CD4-positive, CD25-positive, alpha-beta regulatory T cell (primary cell): ENCODE measurements around the gene BUD13. TPM values are rescaled to one million over a fixed set of nuclear protein-coding genes. Genes with fewer than 3 reads are reported as not detected.

ENCODE experiments used
- ATAC-seq, 2 donors: fragments of 150-1000 bp; cut with Tn5 transposase; one replicate each; pipeline ENCODE4 v1.10.0; 2021; ENCODE audit warnings: low read depth in 2 of 2, moderate number of reproducible peaks in 2 of 2, moderate library complexity in 1 of 2
- DNase-seq, 3 donors: peaks; one replicate each; pipeline versions ENCODE4 v3.0.0 to v3.0.0-alpha.2; 2012 to 2022; ENCODE audit warnings: mixed read lengths in 1 of 3
- H3K27ac ChIP-seq: one replicate; pipeline ENCODE4 v1.7.0; 2013; ENCODE audit warnings: mild to moderate bottlenecking, low read length; ENCODE audit not compliant: insufficient read depth, poor library complexity, severe bottlenecking
- H3K27me3 ChIP-seq: one replicate; pipeline ENCODE4 v1.7.0; 2013; ENCODE audit warnings: low read length; ENCODE audit not compliant: control insufficient read depth, insufficient read depth
- H3K36me3 ChIP-seq: one replicate; pipeline ENCODE4 v1.7.0; 2013; ENCODE audit warnings: mild to moderate bottlenecking, low read length, moderate library complexity; ENCODE audit not compliant: control insufficient read depth, insufficient read depth
- H3K4me1 ChIP-seq: 2 replicates; pipeline ENCODE4 v1.7.0; 2013; ENCODE audit warnings: mild to moderate bottlenecking, low read length; ENCODE audit not compliant: insufficient read depth, control insufficient read depth, poor library complexity, severe bottlenecking
- H3K4me3 ChIP-seq: one replicate; pipeline ENCODE4 v1.7.0; 2013; ENCODE audit warnings: low read depth, mild to moderate bottlenecking, low read length, moderate library complexity
- H3K9me3 ChIP-seq, 2 experiments: 1 replicate in 1 of 2; 2 replicates in 1 of 2; pipeline ENCODE4 v1.7.0; 2013; ENCODE audit warnings: low read length in 2 of 2, mild to moderate bottlenecking in 1 of 2, moderate library complexity in 1 of 2; ENCODE audit not compliant: control insufficient read depth in 2 of 2
- H3K27ac Mint-ChIP-seq, 3 donors: one replicate each; pipeline ENCODE4 v1.8.0; 2020 to 2022; ENCODE audit warnings: mild to moderate bottlenecking in 3 of 3, mixed read lengths in 3 of 3, moderate library complexity in 2 of 3
- H3K27me3 Mint-ChIP-seq: one replicate; pipeline ENCODE4 v1.8.0; 2022; ENCODE audit warnings: mild to moderate bottlenecking, mixed read lengths
- H3K36me3 Mint-ChIP-seq: one replicate; pipeline ENCODE4 v1.8.0; 2020; ENCODE audit warnings: mixed read lengths
- H3K4me1 Mint-ChIP-seq, 4 donors: one replicate each; pipeline ENCODE4 v1.8.0; 2020 to 2022; ENCODE audit warnings: mixed read lengths in 4 of 4, mild to moderate bottlenecking in 1 of 4
- H3K4me3 Mint-ChIP-seq, 4 donors: one replicate each; pipeline ENCODE4 v1.8.0; 2020 to 2022; ENCODE audit warnings: mild to moderate bottlenecking in 4 of 4, mixed read lengths in 4 of 4, moderate library complexity in 3 of 4
- H3K9me3 Mint-ChIP-seq, 7 donors: one replicate each; pipeline ENCODE4 v1.8.0; 2020 to 2022; ENCODE audit warnings: mixed read lengths in 7 of 7, mild to moderate bottlenecking in 3 of 7, moderate library complexity in 2 of 7
- polyA plus RNA-seq, 4 donors: library from polyadenylated mRNA; unstranded; fragments of 300-500 nt; fragmentation: Illumina TruSeq; gene quantifications; one replicate each; pipeline ENCODE4 v1.2.3, GENCODE V29; 2021
- total RNA-seq: library from RNA; stranded (reverse); gene quantifications from one replicate; pipeline ENCODE4 v1.2.3, GENCODE V29; 2022

Gene BUD13, protein sequence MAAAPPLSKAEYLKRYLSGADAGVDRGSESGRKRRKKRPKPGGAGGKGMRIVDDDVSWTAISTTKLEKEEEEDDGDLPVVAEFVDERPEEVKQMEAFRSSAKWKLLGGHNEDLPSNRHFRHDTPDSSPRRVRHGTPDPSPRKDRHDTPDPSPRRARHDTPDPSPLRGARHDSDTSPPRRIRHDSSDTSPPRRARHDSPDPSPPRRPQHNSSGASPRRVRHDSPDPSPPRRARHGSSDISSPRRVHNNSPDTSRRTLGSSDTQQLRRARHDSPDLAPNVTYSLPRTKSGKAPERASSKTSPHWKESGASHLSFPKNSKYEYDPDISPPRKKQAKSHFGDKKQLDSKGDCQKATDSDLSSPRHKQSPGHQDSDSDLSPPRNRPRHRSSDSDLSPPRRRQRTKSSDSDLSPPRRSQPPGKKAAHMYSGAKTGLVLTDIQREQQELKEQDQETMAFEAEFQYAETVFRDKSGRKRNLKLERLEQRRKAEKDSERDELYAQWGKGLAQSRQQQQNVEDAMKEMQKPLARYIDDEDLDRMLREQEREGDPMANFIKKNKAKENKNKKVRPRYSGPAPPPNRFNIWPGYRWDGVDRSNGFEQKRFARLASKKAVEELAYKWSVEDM
- total RNA-seq (12.9 TPM), polyA plus RNA-seq (10 to 100 TPM; 12.1 to 18.5 (median 14.2) TPM)

DNA sequence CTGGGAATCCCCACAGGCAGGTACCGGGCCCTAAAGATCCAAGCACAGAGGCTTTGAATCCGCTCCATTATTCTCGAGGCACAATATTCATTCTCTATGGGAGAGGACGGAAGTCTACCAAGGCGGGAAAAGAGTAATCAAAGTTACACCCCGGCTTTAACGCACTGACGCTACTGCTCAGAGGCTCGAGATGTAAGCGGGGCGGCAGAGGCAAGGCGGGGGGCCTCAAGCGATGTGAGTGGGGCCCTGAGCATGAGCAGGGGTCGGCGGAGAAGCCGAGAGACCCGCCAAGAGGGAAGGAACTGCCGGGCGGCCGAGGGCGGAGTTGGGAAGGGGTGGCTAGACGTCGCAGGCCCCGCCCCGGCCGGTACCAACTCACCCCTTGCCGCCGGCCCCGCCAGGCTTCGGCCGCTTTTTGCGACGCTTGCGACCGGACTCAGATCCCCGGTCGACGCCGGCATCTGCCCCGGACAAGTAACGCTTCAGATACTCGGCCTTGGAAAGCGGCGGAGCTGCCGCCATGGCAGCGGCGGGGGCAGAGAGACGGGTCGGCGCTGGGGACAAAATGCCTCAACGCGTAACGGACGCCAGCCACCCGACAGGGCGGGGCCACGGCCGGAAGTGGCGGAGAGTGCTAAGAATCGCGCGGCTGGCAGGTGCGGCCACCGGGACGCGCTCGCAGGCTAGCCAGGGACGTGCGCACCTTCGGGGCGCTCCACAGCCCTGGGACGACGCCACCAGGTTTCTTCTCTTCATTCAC is at the start of gene BUD13:
Gene BUD13 (minus strand): TSS at position 545 of the 760 bp plus-strand sequence. CDS start 23 bp downstream, at position 522.
- DNase-seq = peak; percentile 89 to 96 (median 95)
- peaks cover 10% of the 10 kb centered on the region for H3K36me3 ChIP-seq

DNA sequence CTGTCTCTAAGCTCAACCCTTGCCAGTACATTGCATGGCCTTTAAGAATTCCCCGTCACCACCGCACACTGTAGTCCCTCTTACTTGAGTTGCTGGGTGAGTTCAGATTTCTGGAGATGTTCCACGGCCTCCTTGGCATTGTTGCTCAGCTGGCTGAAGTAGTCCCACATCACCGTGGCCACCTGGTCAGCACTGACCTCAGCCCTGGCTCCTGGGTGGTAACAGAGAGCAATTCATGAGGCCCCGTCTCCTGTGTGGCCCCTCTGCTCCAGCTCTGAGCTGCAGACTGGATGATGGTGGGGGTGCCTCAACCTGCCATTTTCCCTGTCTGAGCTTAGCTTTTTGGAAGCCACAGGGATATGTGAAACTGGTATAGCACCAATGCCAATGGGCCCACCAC is 49.8 kb upstream of the BUD13 start:
- Histone ChIP-seq H3K4me3 (no peak overlapping the region), H3K27me3 (no peaks in the 10 kb centered on the region), H3K36me3 (no peaks in the 10 kb centered on the region), H3K27ac (no peak overlapping the region), H3K4me1 (no peaks in the 10 kb centered on the region), H3K9me3 (no peaks in the 10 kb centered on the region)
- Mint-ChIP-seq H3K27ac (no peak overlapping the region), H3K36me3 (no peaks in the 10 kb centered on the region), H3K4me1 (no peaks in the 10 kb centered on the region), H3K27me3 (no peaks in the 10 kb centered on the region), H3K9me3 (no peaks in the 10 kb centered on the region), H3K4me3 (no peak overlapping the region)
- DNase-seq (no peak), ATAC-seq (no peak)

More for the DNA sequence above, at the start of gene BUD13:
- Histone ChIP-seq H3K4me1 (peaks cover 26% of the 10 kb centered on the region), H3K4me3 (peak within 1 kb of the TSS; percentile 94), H3K27me3 (no peaks in the 10 kb centered on the region), H3K9me3 (no peaks in the 10 kb centered on the region), H3K27ac (peak within 1 kb of the TSS; percentile 89)
- Mint-ChIP-seq H3K36me3 (peaks cover 20% of the 10 kb centered on the region), H3K9me3 (peaks cover 0 to 1% (median 0%) of the 10 kb centered on the region in 7 donors), H3K27ac (peak within 1 kb of the TSS; percentile 93 to 99 (median 99)), H3K27me3 (peaks cover 12% of the 10 kb centered on the region), H3K4me3 (peak within 1 kb of the TSS; percentile 99), H3K4me1 (peaks cover 31 to 48% (median 35%) of the 10 kb centered on the region in 4 donors)
- peak; percentile 93 to 94 for ATAC-seq

DNA sequence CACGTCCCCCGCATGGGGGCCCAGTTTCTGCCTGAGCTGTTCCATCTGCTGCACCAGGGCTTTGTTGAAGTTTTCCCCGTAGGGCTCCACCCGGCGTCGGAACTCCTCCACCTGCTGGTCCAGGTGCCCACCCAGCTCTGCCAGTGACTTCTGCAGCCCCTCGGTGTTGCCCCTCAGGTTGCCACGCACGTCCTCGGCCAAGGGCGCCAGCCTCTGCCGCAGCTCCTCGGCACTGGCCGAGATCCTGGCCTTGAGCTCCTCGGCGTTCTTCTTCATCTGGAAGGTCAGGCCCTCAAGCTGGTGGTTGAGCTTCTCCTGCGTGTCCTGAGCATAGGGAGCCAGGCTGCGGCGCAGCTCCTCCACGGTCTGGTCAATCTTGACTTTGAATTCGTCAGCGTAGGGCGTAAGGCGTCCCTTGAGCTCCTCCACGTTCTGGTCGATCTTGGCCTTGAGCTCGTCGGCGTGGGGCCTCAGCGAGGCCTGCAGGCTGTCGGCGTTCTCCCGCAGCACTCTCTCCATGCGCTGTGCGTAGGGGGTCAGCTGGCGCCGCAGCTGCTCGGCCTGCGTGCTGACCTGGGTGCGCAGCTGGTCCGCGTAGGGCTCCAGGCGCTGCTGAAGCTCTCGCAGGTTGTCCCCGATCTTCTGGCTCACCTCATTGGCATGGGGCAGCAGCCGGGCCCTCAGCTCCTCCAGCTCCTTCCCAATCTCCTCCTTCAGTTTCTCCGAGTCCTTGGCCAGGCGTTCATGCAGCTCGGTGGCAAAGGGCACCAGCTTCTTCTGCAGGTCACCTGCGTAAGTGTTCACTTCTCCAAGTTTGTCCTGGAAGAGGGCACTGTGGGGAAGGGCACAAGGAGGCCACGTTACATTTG is 48.5 kb upstream of the BUD13 start:
- Histone ChIP-seq H3K36me3 (no peaks in the 10 kb centered on the region), H3K27ac (no peak overlapping the region), H3K9me3 (no peaks in the 10 kb centered on the region), H3K27me3 (no peaks in the 10 kb centered on the region), H3K4me3 (no peak overlapping the region), H3K4me1 (no peaks in the 10 kb centered on the region)
- H3K27me3 Mint-ChIP-seq = no peaks in the 10 kb centered on the region
- H3K36me3 Mint-ChIP-seq = no peaks in the 10 kb centered on the region
- no peak overlapping the region for H3K27ac Mint-ChIP-seq
- DNase-seq (no peak), ATAC-seq (no peak)
- no peaks in the 10 kb centered on the region for H3K4me1 Mint-ChIP-seq
- no peaks in the 10 kb centered on the region for H3K9me3 Mint-ChIP-seq
- no peak overlapping the region for H3K4me3 Mint-ChIP-seq

DNA sequence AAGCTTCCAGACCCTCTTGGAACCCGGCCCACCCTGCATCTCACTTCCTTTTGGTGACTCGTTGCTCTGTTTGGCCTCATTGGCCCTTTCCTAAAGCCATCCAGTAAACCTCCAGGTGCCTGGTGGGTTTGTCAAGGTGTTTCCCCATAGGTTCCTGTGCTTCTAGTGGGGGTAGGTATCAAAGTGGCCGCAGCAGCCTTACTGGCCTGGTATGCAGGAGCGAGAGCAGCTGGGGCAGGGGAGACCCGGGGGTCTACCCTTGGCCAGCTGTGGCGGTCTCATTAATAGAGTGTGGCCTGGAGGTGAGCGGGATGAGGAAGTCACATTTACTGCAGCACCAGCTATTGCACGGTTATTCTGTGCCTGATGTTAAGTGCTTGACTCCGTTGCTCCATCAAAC is 46.3 kb upstream of the BUD13 start:
- Histone ChIP-seq H3K36me3 (no peaks in the 10 kb centered on the region), H3K27ac (no peak overlapping the region), H3K4me1 (no peaks in the 10 kb centered on the region), H3K9me3 (no peaks in the 10 kb centered on the region), H3K4me3 (no peak overlapping the region), H3K27me3 (no peaks in the 10 kb centered on the region)
- no peaks in the 10 kb centered on the region for H3K27me3 Mint-ChIP-seq
- no peaks in the 10 kb centered on the region for H3K4me1 Mint-ChIP-seq
- ATAC-seq (no peak), DNase-seq (no peak)
- H3K4me3 Mint-ChIP-seq = no peak overlapping the region
- H3K36me3 Mint-ChIP-seq = no peaks in the 10 kb centered on the region
- H3K9me3 Mint-ChIP-seq = no peaks in the 10 kb centered on the region
- H3K27ac Mint-ChIP-seq = no peak overlapping the region

DNA sequence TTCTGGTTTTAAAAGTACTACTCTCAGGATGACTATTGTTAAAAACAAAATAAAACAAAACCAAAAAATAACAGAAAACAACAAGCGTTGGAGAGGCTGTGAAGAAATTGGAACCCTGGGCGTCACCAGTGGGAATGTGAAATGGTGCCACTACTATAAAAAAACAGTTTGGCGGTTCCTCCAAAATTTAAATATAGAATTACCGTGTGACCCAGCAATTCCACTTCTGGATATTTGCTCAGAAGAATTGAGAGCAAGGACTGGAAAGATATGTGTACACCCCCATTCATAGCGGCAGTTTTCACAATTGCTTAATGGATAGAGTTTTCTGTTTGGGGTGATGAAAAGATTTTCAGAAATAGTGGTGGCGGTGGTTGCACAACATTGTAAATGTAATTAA is 41.7 kb upstream of the BUD13 start:
- Histone ChIP-seq H3K36me3 (no peaks in the 10 kb centered on the region), H3K4me1 (no peaks in the 10 kb centered on the region), H3K9me3 (no peaks in the 10 kb centered on the region), H3K27ac (no peak overlapping the region), H3K27me3 (no peaks in the 10 kb centered on the region), H3K4me3 (no peak overlapping the region)
- Mint-ChIP-seq H3K27me3 (no peaks in the 10 kb centered on the region), H3K36me3 (no peaks in the 10 kb centered on the region), H3K4me1 (no peaks in the 10 kb centered on the region), H3K27ac (no peak overlapping the region), H3K4me3 (no peak overlapping the region), H3K9me3 (peaks cover 0 to 1% (median 0%) of the 10 kb centered on the region in 7 donors)
- ATAC-seq (no peak), DNase-seq (no peak)

DNA sequence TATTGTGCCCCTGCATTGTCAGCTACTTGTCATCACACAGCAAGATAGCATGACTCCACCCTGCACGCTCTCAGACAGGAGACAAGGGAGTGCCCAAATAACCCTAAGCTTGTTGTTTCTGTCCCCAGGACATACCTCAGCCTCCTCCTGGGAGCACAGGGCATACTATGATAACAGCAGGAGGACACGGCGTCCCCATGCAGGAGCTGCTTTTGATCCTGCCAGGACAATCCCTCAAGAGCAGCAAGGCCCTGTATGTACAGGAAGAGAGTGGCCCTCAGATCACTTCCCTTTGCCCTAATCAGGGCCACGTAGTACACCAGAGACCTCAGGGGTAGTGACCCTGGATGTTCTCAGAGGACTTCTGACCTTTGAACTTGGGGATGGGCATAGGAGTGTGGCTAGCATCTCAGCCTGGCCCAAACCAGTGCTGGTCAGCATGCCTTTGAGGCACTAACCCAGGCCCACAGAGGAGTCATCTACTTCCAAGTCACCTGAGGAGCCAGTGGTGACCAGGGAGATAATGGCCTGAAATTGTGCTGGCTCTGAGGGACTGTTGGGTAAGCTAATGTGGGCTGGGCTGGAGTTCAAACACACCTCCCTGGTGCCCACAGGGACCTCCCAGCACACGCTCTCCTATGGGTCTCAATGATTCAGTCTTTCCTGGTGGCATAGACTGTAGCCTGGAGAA is 41.1 kb upstream of the BUD13 start:
- H3K4me3 Mint-ChIP-seq = no peak overlapping the region
- Histone ChIP-seq H3K9me3 (no peaks in the 10 kb centered on the region), H3K36me3 (no peaks in the 10 kb centered on the region), H3K4me1 (no peaks in the 10 kb centered on the region), H3K27ac (no peak overlapping the region), H3K4me3 (no peak overlapping the region), H3K27me3 (no peaks in the 10 kb centered on the region)
- no peaks in the 10 kb centered on the region for H3K27me3 Mint-ChIP-seq
- no peak overlapping the region for H3K27ac Mint-ChIP-seq
- DNase-seq (no peak), ATAC-seq (no peak)
- peaks cover 0 to 1% (median 0%) of the 10 kb centered on the region in 7 donors for H3K9me3 Mint-ChIP-seq
- H3K36me3 Mint-ChIP-seq = no peaks in the 10 kb centered on the region
- H3K4me1 Mint-ChIP-seq = no peaks in the 10 kb centered on the region

DNA sequence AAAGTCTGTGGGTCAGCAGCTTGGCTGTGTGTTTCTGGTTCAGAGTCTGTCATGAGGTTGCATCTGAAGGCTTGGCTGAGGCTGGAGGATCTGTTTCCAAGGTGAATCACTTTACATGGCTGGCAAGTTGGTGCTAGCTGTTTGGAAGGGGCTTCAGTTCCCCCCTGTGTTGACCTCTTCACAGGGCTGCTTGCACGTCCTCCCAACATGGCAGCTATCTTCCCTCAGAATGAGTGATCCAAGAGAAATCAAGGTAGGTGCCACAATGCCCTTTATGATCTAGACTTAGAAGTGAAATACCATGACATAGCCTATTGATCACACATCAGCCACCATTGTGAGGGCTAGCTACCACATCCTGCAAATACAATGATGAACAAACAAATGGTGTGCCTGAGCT is 40.4 kb upstream of the BUD13 start:
- H3K4me1 ChIP-seq = no peaks in the 10 kb centered on the region
- Mint-ChIP-seq H3K27ac (no peak overlapping the region), H3K36me3 (no peaks in the 10 kb centered on the region), H3K27me3 (no peaks in the 10 kb centered on the region), H3K4me1 (no peaks in the 10 kb centered on the region), H3K4me3 (no peak overlapping the region), H3K9me3 (peaks cover 0 to 1% (median 0%) of the 10 kb centered on the region in 7 donors)
- no peaks in the 10 kb centered on the region for H3K27me3 ChIP-seq
- DNase-seq (no peak), ATAC-seq (no peak)
- no peaks in the 10 kb centered on the region for H3K9me3 ChIP-seq
- H3K36me3 ChIP-seq = no peaks in the 10 kb centered on the region
- H3K27ac ChIP-seq = no peak overlapping the region
- no peak overlapping the region for H3K4me3 ChIP-seq
